Inflammatory macrophage (primary cell): ENCODE results near the gene LRMDA.

Source experiments
- DNase-seq, 2 donors: peaks; one replicate each; pipeline ENCODE4 v3.0.0-alpha.2; 2020 to 2022

LRMDA gene

GRCh38 chr10:76547352-76547972, 1116.0 kb downstream of the LRMDA start:
- peak; percentile 71 to 77 for DNase-seq

- DNase-seq, result no peak
Observed at GRCh38 chr10:76548716-76549115, 1117.3 kb downstream of the LRMDA start.

- DNase-seq, result no peak
Observed at GRCh38 chr10:76549171-76549570, 1117.7 kb downstream of the LRMDA start.

GRCh38 chr10:76550806-76551205, 1119.4 kb downstream of the LRMDA start:
- DNase-seq, result peak; percentile 35 to 50

GRCh38 chr10:76552091-76552873, 1120.9 kb downstream of the LRMDA start:
- peak; percentile 12 to 18 for DNase-seq

DNA sequence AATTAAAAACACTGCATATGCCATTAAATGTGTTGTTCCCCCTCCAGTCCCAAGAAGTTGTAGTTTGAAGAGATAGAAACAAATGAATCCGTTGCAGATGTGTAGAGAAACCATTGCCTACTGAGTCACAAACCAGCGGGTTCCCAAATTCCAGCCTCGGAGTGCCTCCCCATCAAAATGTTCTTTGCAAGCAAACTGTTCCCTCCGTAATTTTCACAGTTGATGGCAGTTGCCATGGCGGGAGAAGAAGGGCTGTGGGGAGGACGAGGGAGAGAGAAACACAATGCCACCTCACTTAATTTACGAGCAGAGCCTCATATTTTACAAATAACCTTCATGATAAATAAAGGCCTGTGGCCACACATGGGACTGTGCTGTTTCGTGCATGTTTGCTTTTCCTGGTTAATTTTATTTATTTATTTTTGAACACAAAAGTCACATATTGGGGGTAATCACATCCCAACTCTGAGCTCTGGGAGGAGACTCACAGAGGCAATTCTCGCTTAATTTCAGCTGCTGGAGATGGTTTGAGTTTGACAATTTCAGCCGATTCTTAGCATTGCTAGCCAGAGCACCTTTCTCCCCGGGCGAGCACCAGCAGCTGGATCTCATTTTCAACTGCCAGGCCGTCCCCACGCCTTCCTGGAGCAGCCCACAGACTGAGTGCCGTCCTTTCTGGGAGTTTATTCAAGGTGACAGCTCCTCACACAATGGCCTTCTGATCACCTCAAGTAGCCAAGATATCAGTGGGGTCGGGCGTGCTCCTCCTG, 1122.0 kb downstream of the LRMDA start:
- no peak for DNase-seq

GRCh38 chr10:76554033-76554408, 1122.6 kb downstream of the LRMDA start:
- no peak for DNase-seq

DNA sequence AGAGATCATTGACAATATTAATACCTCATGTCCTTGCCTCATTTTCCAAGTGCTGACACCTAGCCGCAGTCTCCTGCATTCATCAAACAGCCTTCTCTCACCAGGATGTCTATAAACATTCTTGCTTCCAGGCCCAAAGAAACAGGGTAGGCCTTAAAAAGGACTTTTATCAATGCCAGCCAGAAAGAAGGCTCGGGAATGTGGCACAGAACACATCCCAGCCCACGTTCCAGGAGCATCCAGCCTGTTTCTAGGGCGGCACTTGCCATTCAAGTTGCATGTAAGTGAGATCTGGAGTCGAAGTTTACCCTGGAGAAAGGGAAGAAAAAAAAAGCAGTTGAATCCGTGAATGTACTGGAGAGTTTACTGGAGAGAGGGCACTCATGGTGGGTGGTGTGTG, 1123.1 kb downstream of the LRMDA start:
- DNase-seq, result no peak

DNA sequence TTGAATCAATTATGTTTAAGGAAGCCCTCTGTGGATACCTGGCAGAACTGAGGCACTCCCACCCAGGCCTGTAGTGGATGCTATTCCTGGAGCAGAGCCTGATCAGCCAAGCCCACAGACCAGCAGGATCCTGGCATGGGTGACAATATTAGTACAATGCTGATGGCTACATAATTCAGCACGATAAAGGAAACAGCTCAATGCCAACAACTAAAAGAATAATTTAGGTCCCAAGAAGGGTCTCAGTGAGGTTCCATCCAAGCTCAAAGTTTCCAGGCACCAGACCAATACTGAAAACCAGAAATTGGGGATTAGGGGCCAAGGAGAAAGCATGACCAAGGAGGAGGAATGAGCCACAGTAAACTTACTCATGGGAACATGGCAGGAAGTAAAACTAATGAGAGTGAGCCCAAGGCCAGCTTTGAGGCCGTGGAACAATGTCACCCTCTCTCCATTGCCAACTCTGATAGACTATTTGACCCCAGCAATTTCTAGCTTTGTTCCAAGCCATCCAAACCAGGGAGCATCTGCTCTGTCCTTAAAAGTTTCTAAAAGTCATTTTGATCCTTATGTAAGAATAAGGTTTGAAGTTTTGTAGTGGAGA, 1123.7 kb downstream of the LRMDA start:
- no peak for DNase-seq

- DNase-seq, result no peak
Observed at GRCh38 chr10:76557366-76557765, 1125.9 kb downstream of the LRMDA start.

DNA sequence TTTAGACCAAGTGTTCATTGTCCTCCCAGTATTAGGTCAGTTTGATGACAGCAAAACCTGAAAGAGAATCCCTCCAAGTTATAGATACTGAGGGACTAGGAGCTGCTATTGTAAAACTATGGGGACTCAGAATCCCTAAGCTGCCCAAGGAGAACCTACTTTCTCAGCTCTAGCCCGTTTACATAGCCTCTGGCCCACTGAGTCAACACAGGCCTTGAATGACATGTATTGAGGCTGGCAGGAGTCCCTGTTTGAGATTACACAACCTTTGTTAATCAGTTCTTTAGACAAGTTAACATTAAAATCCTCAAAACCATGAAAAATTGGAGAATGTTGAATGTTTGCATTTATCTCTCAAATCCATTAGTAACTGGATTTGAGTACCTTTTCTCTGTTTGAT, 1127.2 kb downstream of the LRMDA start:
- DNase-seq, result no peak

- no peak for DNase-seq
Observed at GRCh38 chr10:76558996-76559891, 1127.8 kb downstream of the LRMDA start.

DNA sequence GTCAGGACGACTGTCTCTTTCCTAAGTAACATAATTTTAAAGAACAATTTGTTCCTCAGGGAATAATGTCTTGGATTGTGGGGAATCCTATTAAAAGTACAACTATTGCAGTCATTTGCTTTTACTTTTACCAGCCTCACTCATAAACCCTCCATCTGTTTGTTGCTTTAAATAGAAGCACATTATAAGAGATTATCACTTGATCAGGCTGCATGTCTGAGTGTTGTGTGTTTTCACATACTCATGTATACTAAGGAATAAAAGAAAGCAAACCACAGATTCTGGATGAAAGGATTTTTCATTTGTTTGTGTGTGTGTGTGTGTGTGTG, 1128.4 kb downstream of the LRMDA start:
- no peak for DNase-seq

- no peak for DNase-seq
Observed at GRCh38 chr10:76560338-76560737, 1128.9 kb downstream of the LRMDA start.

DNA sequence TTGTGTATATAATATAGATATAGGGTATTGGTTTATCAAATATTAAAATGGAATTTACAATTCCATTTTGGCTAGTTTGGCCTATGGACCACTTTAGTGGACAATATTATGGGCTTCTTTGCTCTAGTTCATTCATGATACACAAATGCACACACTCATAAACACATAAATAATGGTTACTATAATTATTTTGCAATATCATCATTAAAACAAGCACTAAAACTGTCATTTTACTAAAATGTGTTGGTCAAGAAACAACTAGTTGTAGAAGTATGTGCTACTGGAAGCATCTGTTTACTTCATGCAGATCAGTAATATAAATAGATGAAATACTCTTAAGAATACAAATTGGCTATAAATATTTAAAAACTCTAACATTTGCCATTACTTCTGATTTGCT, 1131.9 kb downstream of the LRMDA start:
- DNase-seq, result no peak

GRCh38 chr10:76572021-76572420, 1140.6 kb downstream of the LRMDA start:
- DNase-seq, result no peak

GRCh38 chr10:76576276-76576962, 1145.0 kb downstream of the LRMDA start:
- no peak for DNase-seq

GRCh38 chr10:76577455-76577854, 1146.0 kb downstream of the LRMDA start:
- DNase-seq, result no peak

DNA sequence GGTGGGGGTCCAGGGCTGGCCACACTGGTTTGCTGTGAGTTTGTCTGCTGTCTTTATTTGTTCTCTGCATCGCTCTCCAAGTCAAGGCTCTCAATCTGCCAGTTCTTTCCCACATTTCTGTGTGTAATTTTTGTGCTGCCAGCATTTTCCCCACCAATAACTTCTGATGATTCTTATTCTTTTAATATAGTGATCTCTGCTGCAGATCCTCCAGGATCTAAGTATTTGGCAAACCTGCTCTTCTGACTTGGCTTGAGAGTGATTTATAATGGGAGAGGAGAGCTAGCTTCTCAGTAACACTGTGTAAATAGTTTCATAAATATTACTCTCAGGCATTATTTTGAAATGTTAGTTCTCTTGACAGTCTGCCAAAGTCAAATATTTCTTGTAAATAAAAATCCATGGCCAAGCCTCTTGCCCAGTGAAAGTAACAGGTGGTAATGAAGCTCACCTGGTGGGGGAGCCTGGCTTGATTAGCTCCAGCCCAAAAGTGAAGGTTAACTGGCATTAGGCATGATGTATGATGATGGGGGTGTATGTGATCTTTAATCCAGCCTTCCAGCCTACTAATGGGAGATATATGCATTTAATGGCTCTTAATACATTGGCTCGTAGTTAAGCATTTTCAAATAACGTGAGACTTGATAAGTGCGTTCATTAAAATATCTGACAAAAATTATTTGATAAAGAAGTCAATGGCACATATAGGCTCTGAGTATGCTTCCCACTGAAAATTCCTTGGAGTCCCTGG, 1150.3 kb downstream of the LRMDA start:
- DNase-seq, result no peak

DNA sequence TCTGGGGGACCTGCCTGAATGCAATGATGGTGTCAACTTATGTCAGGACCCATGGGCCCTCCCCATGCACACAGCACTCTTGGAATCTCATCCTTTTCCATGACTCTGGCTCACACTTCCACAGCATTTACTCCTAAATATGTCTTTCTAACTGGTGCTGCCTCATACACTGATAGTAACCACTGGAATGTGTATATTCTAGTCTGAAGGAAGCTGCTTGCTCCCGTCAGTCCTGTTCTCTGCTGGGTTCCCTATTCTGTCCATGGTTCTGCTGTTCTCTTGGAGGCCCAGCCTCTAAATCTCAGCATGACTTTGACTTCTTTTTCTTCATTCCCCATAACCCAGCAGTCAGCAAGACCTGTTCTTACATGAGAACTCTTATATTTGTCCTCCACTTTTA, 1151.1 kb downstream of the LRMDA start:
- no peak for DNase-seq

DNA sequence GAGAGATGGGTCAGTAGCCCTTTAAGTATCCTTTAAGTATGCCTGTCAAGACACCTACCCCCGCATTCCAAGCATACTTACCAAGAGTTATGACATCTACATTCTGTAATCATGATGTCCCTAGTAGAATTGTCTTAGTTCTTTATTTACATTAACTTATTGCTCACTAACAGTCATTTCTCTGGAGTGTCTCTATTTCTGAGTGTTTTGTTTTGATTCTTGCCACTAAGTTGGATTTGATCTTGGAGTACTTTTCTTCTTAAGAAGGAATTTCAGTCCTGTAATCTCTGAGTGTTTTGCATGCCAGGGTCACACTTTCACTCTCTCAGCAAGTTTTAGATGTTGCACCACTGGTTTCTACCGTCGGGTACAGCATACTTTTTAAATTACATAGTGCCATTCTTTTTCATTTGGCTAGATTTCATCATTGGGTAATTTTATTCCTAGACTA, 1152.3 kb downstream of the LRMDA start:
- no peak for DNase-seq
